GM18907 (cell line): Measurements from ENCODE around the gene ORC6.
"Not testable (repeated sequence)": the region's sequence is repeated elsewhere in the genome, so short reads cannot be mapped to it uniquely, and the experiment has no call there.

Source experiments
- ATAC-seq: cut with Tn5 transposase; IDR thresholded peaks from one replicate; pipeline ENCODE4 v1.9.1; 2021; ENCODE audit warnings: mild to moderate bottlenecking, moderate library complexity; ENCODE audit not compliant: unreplicated experiment

The ORC6 gene, protein sequence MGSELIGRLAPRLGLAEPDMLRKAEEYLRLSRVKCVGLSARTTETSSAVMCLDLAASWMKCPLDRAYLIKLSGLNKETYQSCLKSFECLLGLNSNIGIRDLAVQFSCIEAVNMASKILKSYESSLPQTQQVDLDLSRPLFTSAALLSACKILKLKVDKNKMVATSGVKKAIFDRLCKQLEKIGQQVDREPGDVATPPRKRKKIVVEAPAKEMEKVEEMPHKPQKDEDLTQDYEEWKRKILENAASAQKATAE

DNA sequence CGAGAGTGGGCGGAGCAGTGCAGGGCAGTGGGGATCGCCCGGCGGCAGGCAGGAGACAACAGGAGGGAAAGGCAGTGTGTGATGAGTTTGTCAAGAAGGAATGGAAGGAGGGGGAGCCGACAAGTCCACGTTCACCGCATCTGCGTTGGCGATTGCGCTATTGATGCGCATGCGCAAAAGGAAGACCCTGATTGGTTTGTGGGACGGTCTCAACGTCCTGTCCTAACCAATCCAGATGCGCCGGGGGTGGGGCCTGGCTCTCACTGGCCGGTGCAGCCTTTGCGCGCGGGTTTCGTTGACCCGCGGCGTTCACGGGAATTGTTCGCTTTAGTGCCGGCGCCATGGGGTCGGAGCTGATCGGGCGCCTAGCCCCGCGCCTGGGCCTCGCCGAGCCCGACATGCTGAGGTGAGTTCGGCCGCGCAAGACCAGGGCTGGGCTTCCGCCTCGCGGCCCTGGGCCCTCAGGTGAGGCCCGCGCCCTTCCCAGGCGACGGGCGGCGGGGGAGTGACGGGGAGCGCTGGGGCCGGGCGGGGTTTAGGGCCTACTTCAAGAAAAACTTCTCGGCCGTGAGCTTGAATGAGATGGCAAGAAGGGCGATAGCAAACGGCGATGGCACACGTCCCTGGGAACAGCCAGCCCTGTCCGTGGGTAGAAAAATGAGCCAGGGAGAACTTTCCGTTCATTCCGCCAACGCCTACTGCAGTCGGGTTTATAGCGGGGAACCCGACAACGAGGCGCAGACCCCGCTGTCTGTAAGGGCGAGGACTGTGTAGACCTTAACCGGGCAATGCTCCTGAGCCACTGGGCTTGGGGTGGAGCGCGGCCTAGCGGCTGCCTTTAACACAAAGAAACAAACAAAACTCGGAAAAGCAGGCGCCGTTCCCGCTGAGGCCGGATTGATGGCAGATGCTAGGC, at the start of gene ORC6:
ORC6 (plus strand) TSS at position 295 of the 916 bp plus-strand sequence; CDS start at position 342, 47 bp downstream.
- peak; percentile 81 for ATAC-seq

DNA sequence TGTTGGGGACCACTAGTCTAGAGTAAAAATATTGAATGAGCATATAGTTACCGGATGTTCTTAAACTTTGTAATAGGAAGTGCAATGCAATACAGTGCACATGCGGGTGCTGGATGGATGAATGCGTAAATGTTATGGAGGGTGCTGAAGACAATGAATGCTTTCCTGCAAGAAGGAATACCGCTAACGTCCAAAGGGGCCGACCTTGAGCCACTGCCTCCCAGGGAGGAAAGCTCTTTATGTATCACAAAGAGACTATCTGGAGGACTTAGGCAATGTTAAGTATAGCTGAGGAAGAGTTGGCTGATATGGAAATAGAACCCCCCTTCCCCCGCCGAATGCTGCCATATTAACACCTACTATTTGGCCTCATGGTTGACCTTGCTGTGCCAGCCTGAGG, 40.8 kb upstream of the ORC6 start:
- no peak for ATAC-seq

GRCh38 chr16:46649588-46650253, 39.7 kb upstream of the ORC6 start:
- ATAC-seq, result no peak

GRCh38 chr16:46650254-46650623, 39.2 kb upstream of the ORC6 start:
- ATAC-seq, result no peak

- ATAC-seq, result no peak
Observed at GRCh38 chr16:46651305-46651704, 38.2 kb upstream of the ORC6 start.

DNA sequence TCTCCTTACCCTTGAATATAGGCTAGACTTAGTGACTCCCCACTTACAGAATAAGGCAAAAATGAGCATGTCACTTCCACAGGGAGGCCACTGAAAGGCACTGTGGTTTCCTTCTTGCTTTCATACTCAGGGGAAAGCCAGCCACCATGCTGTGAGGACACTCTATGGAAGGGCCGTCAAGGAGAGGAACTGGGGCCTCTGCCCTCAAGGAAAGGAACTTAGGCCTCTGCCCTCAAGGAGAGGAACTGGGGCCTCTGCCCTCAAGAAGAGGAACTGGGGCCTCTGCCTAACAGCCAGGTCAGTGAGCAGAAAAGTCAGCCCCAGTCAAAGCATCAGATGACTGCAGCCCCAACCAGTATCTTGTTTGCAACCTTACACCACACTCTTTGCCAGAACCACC, 30.5 kb upstream of the ORC6 start:
- ATAC-seq, result peak; percentile 97

DNA sequence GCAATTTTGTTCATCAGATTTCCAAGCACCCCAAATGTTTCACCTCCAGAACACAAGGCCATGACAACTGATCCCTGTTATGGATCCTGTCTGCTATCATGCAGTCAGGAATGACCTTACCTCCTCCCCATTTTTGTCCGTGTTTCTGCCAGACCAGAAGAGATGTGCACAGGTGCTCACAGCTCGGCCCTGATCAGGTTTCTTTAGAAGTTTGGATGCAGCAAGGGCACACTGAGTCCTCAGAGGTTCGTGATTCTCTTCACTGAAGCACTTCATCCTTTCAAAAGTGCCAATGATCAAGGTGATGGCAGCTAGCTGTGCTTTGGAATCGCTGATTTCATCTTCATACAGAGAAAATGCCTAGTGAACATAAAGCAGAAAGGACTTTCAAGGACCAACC, 27.3 kb upstream of the ORC6 start:
- ATAC-seq, result no peak

DNA sequence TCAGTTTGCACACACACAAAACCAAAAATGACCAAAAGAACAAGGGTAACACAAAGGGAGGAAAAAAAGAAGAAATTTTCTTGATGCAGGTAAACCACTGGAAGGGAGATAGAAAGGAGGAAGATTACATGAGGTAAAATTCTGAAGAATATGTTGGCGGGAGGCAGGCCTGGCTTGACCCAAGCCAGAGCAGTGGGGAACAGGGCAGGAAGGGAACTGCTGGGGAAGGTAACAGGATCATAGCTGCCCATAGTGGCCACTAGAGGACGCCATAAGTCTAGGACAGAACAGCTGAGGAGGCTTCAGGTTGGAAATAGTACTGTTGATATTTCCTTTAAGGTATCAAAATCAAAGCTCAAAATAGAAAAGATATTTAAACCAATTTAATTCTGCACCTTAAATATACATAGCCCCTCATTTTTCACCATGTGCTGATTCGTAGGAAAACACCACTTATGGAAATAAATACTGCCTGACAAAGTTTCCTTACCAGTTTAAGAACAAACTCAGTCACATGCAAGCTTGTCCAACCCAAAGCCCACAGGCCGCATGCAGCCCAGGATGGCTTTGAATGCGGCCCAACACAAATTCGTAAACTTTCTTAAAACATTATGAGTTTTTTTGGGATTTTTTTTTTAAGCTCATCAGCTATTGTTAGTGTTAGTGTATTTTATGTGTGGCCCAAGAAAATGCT, 16.0 kb upstream of the ORC6 start:
- ATAC-seq, result peak; percentile 88

- not testable (repeated sequence) for ATAC-seq
Observed at GRCh38 chr16:46677943-46678342, 11.5 kb upstream of the ORC6 start.

GRCh38 chr16:46681867-46682266, 7.6 kb upstream of the ORC6 start:
- not testable (repeated sequence) for ATAC-seq

GRCh38 chr16:46686815-46687473, 2.5 kb upstream of the ORC6 start:
- ATAC-seq, result no peak

DNA sequence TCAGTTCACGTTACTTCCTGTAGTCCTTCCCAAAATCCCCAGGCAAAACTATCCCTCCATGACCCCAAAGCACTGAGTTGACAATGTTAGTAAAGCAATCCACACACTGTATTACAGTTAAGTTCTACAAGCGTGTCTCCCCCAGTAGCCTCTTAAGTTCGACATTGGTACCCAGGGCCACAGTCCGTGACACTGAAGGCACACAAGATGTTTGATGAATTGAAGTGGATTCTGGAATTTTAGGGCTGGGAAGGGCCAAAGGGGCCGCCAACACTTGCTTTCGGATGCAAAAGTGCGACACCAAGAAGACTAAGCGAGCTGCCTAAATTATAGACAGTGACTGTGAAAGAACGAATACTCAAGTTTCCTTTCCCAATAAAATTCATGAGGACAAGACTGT, 2.0 kb upstream of the ORC6 start:
- ATAC-seq, result no peak

- no peak for ATAC-seq
Observed at GRCh38 chr16:46688101-46688653, 1.3 kb upstream of the ORC6 start.

- ATAC-seq, result peak; percentile 91
Observed at GRCh38 chr16:46688654-46689364, 650 bp upstream of the ORC6 start, which contains the start of gene VPS35. Gene VPS35, minus strand, starts transcription at chr16:46689178. Its CDS starts 45 bp downstream, at chr16:46689133.

DNA sequence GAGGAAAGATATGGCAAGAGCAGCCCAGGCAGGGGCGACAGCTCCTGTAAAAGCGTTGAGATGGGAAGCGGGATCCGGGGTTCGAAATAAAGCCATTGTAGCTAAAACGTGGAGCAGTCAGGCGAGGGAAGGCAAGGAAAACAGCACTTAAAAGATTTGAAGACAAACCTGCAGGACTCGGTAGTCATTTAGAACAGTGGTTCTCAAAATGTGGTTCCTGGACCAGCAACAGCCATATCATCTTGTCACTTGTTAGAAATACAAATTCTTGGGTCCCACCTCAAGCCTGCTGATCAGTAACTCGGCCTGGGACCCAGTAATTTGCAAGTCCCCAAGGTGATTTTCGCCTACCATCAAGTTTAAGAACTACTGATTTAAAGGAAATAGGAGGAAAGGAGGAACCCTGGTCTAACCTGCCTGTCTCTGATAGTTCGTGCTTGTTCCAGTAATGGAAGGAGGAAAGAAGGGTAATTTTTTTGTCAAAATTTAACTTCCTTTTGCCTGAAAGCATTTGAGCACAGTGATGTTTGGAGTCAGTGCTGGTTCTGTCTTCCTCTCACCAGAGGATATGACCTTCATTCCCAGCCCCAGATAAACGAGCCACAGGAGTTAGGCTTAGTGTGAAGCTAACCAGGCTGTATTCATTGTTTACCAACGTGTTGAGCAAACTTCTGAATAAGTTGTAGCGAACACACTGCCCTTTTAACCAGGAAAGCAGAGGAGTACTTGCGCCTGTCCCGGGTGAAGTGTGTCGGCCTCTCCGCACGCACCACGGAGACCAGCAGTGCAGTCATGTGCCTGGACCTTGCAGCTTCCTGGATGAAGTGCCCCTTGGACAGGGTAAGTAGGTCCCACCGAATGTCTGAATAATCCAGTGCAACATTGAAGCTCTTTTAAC, 1.1 kb downstream of the ORC6 start:
- ATAC-seq, result no peak

- no peak for ATAC-seq
Observed at GRCh38 chr16:46691726-46692125, 2.3 kb downstream of the ORC6 start.

DNA sequence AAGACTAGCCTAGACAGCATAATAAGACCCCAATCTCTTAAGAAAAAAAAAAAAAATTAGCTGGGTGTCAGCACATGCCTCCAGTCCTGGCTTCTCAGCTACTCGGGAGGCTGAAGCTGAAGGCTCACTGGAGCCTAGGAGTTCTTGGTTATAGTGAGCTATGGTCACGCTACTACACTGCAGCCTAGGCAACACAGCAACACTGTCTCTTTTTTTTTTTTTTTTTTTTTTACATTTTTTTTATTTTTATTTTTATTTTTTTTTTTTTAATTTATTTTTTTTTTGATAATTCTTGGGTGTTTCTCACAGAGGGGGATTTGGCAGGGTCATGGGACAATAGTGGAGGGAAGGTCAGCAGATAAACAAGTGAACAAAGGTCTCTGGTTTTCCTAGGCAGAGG, 4.1 kb downstream of the ORC6 start:
- no peak for ATAC-seq

GRCh38 chr16:46695937-46696336, 6.5 kb downstream of the ORC6 start:
- no peak for ATAC-seq
